Measurements from ENCODE around the gene PIP5K1B. TPM values are rescaled to one million over a fixed set of nuclear protein-coding genes. Genes with fewer than 3 reads are reported as not detected.
"Not testable (repeated sequence)": the region's sequence is repeated elsewhere in the genome, so short reads cannot be mapped to it uniquely, and the experiment has no call there.

Gene PIP5K1B
- total and polyA plus RNA-seq, 2 donors (not counting 3 experiments of a cell fraction or from before 2014, with no cell fraction given), result 0.27 TPM; not detected in 1

- H3K27me3 ChIP-seq (ENCODE audit: control insufficient read depth in 2 of 2, insufficient read depth in 2 of 2, low read length in 2 of 2); H3K36me3 ChIP-seq (ENCODE audit: control insufficient read depth in 2 of 2, extremely low read depth in 1 of 2, insufficient read depth in 2 of 2, low read length in 2 of 2); intact Hi-C loops (cut with micrococcal nuclease); BruUV-seq (replicated peaks); DNase-seq (ENCODE audit: low read depth, low spot score); dilution Hi-C loops (cut with MboI; ENCODE audit: extremely low pct_ligation_motif_present, low sequenced_read_pairs); H3K79me2 ChIP-seq (ENCODE audit: control insufficient read depth, insufficient read depth, low read length); CTCF ChIA-PET; FAIRE-seq; H4K20me1 ChIP-seq (replicated peaks; ENCODE audit: control insufficient read depth, extremely low read depth, insufficient read depth, low read length); H3K27ac ChIP-seq (ENCODE audit: insufficient read depth, low read depth, low read length); H3K9me3 ChIP-seq (replicated peaks; ENCODE audit: control insufficient read depth, insufficient read depth, low read length); H3K9me1 ChIP-seq (replicated peaks; ENCODE audit: control insufficient read depth, extremely low read depth, insufficient read depth, low read length); H3K4me3 ChIP-seq (replicated peaks in 1 of 3; ENCODE audit: insufficient read depth in 1 of 3, low read depth in 1 of 3, low read length in 3 of 3); H3K4me1 ChIP-seq (ENCODE audit: control insufficient read depth, extremely low read depth, insufficient read depth, low read length); H3K9ac ChIP-seq (replicated peaks; ENCODE audit: extremely low read depth, insufficient read depth, low read length); POLR2A ChIA-PET; H3K4me2 ChIP-seq (ENCODE audit: insufficient read depth, low read length); H2AFZ ChIP-seq (ENCODE audit: low read depth, low read length): not testable (repeated sequence)
These were observed 281.9 kb downstream of the PIP5K1B start for GRCh38 chr9:68986949-68987348.

DNA sequence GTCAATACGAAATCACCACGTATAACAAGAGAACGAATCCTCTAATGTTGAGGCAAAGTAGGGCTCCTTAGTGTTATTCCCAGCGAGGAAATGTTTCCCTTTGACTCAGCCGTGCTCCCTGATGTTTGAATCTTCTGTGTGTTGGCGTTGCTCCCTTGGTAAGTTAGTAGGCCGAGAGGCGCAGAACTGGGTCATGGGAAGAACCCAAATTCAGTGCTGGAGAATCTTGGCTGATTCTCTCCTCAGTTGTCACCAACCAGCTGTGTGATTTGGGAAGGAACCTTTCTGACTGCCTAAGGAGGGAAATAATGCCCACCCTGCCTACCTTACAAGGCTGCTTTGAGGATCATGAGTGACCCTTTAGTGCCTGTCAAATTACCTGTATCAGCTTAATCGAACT is 286.4 kb downstream of the PIP5K1B start:
- BruUV-seq (replicated peaks), result no TSS peak
- dilution Hi-C loops (cut with MboI; ENCODE audit: extremely low pct_ligation_motif_present, low sequenced_read_pairs), result no loop called here
- H4K20me1 ChIP-seq (replicated peaks; ENCODE audit: control insufficient read depth, extremely low read depth, insufficient read depth, low read length), result no peaks in the 10 kb centered on the region
- ChIA-PET POLR2A (no interaction called here), CTCF (no interaction called here)
- no peak overlapping the region for H3K9ac ChIP-seq (replicated peaks; ENCODE audit: extremely low read depth, insufficient read depth, low read length)
- FAIRE-seq, result no peak
- DNase-seq (ENCODE audit: low read depth, low spot score), result no peak
- no peaks in the 10 kb centered on the region for H3K9me1 ChIP-seq (replicated peaks; ENCODE audit: control insufficient read depth, extremely low read depth, insufficient read depth, low read length)
- H3K4me2 ChIP-seq (ENCODE audit: insufficient read depth, low read length), result no peak overlapping the region
- no peaks in the 10 kb centered on the region for H3K4me1 ChIP-seq (ENCODE audit: control insufficient read depth, extremely low read depth, insufficient read depth, low read length)
- H2AFZ ChIP-seq (ENCODE audit: low read depth, low read length), result no peak overlapping the region
- TF ChIP-seq POLR2A (IDR thresholded peaks at IDR 0.05; ENCODE audit: low read depth, low read length) (no peak), JUN (IDR thresholded peaks at IDR 0.05; ENCODE audit: borderline replicate concordance, insufficient read depth, insufficient read length, low read depth) (no peak), GATA2 (IDR thresholded peaks at IDR 0.05; ENCODE audit: insufficient read depth, insufficient read length, low read depth, low read length) (no peak), MYC (IDR thresholded peaks at IDR 0.05; ENCODE audit: low read depth, low read length) (no peak), FOS (IDR thresholded peaks at IDR 0.05; ENCODE audit: borderline replicate concordance, insufficient read depth, low read length) (no peak), POLR2AphosphoS5 (IDR thresholded peaks at IDR 0.05; ENCODE audit: insufficient read depth, low read depth, low read length) (no peak), EZH2 (IDR thresholded peaks at IDR 0.05; ENCODE audit: borderline replicate concordance, low read depth, low read length, severe bottlenecking) (no peak)
- TF ChIP-seq, protein P1, sequence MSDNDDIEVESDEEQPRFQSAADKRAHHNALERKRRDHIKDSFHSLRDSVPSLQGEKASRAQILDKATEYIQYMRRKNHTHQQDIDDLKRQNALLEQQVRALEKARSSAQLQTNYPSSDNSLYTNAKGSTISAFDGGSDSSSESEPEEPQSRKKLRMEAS (IDR thresholded peaks at IDR 0.05; ENCODE audit: insufficient read depth, insufficient read length), result no peak
- no peak overlapping the region for H3K4me3 ChIP-seq (replicated peaks in 1 of 3; ENCODE audit: insufficient read depth in 1 of 3, low read depth in 1 of 3, low read length in 3 of 3)
- no peaks in the 10 kb centered on the region for H3K36me3 ChIP-seq (ENCODE audit: control insufficient read depth in 2 of 2, extremely low read depth in 1 of 2, insufficient read depth in 2 of 2, low read length in 2 of 2)
- no peaks in the 10 kb centered on the region for H3K79me2 ChIP-seq (ENCODE audit: control insufficient read depth, insufficient read depth, low read length)
- no peak overlapping the region for H3K27ac ChIP-seq (ENCODE audit: insufficient read depth, low read depth, low read length)
- peaks cover 0 to 1% of the 10 kb centered on the region in 2 experiments for H3K27me3 ChIP-seq (ENCODE audit: control insufficient read depth in 2 of 2, insufficient read depth in 2 of 2, low read length in 2 of 2)
- H3K9me3 ChIP-seq (replicated peaks; ENCODE audit: control insufficient read depth, insufficient read depth, low read length), result no peaks in the 10 kb centered on the region
- intact Hi-C loops (cut with micrococcal nuclease), result no loop called here
